GM21619 (cell line): ENCODE measurements around the gene FTL.
"Not testable (repeated sequence)": the region's sequence is repeated elsewhere in the genome, so short reads cannot be mapped to it uniquely, and the experiment has no call there.

ENCODE experiments used
- ATAC-seq: cut with Tn5 transposase; IDR thresholded peaks from one replicate; pipeline ENCODE4 v1.9.1; 2021; ENCODE audit not compliant: unreplicated experiment

Gene FTL

DNA sequence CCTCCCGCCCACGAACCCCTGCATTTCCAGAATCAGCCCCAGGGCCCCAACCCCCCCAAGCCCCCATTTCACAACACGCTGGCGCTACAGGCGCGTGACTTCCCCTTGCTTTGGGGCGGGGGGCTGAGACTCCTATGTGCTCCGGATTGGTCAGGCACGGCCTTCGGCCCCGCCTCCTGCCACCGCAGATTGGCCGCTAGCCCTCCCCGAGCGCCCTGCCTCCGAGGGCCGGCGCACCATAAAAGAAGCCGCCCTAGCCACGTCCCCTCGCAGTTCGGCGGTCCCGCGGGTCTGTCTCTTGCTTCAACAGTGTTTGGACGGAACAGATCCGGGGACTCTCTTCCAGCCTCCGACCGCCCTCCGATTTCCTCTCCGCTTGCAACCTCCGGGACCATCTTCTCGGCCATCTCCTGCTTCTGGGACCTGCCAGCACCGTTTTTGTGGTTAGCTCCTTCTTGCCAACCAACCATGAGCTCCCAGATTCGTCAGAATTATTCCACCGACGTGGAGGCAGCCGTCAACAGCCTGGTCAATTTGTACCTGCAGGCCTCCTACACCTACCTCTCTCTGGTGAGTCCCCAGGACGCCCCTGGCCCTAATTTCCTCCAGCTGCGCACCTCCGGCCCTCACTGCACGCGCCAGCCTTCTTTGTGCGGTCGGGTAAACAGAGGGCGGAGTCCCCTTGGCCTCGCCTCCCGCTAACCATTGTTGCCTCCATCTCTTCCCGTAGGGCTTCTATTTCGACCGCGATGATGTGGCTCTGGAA, at the start of gene FTL:
Gene FTL (plus strand): TSS at position 270 of the 766 bp plus-strand sequence. CDS start 199 bp downstream, at position 469.
- ATAC-seq, result peak; percentile 41

DNA sequence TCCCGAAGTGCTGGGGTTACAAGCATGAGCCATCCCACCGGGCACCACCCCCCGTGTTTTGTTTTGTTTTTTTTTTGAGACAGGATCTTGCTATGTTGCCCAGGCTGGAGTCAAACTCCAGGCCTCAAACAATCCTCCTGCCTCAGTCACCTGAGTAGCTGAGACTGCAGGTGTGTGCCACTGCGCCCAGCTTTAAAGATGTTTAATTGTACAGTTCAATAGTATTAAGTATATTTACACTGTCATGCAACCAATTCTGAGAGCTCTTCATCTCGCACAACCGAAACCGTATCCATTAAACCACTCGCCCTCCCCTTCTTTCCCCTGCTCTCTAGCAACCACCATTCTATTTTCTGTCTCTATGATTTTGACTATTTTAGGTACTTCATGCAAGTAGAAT, 49.4 kb upstream of the FTL start:
- no peak for ATAC-seq

DNA sequence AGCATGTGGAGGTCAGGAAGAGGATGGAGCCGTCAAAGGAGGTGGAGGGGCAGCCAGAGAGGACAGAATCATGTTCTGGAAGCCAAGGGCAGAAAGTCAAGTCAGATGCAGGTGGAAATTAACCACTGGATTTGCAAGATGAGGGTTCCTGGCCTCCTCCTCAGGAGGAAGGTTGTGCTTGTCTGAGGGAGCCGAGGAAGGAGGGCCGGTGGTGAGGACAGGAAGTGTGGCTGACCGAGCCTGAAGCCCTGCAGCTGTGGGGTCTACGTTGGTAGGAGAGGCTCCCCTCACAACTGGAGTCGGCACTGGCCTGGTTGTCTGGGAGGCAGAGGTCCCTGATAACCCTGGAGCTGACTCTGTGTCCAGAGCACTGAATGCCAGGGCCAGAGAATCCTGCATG, 47.0 kb upstream of the FTL start:
- ATAC-seq, result no peak

- no peak for ATAC-seq
Observed at GRCh38 chr19:48918801-48919247, 46.3 kb upstream of the FTL start.

- ATAC-seq, result not testable (repeated sequence)
Observed at GRCh38 chr19:48919271-48919670, 45.8 kb upstream of the FTL start.

- no peak for ATAC-seq
Observed at GRCh38 chr19:48920949-48921348, 44.2 kb upstream of the FTL start.

DNA sequence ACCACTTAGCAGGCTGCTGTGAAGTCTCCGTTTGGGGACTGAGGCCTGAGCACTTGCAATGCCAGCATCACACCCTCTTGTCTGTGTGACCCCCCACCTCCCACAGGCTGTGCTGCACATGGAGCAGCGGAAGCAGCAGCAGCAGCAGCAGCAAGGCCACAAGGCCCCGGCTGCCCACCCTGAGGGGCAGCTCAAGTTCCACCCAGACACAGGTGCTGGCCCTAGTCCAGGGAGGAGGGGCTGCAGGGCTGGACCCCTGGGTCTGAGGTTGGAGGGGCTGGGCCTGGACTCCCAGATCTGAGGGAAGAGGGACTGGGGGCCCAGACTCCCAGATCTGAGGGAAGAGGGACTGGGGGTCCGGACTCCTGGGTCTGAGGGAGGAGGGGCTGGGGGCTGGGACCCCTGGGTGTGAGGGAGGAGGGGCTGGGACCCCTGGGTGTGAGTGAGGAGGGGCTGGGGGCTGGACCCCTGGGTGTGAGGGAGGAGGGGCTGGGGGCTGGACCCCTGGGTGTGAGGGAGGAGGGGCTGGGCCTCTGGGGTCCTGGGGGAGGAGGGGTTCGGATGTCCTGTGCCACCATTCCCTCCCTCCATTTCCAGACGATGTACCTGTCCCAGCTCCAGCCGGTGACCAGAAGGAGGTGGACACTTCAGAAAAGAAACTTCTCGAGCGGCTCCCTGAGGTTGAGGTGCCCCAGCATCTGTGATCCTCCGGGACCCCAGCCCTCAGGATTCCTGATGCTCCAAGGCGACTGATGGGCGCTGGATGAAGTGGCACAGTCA, 43.2 kb upstream of the FTL start:
- ATAC-seq, result no peak

DNA sequence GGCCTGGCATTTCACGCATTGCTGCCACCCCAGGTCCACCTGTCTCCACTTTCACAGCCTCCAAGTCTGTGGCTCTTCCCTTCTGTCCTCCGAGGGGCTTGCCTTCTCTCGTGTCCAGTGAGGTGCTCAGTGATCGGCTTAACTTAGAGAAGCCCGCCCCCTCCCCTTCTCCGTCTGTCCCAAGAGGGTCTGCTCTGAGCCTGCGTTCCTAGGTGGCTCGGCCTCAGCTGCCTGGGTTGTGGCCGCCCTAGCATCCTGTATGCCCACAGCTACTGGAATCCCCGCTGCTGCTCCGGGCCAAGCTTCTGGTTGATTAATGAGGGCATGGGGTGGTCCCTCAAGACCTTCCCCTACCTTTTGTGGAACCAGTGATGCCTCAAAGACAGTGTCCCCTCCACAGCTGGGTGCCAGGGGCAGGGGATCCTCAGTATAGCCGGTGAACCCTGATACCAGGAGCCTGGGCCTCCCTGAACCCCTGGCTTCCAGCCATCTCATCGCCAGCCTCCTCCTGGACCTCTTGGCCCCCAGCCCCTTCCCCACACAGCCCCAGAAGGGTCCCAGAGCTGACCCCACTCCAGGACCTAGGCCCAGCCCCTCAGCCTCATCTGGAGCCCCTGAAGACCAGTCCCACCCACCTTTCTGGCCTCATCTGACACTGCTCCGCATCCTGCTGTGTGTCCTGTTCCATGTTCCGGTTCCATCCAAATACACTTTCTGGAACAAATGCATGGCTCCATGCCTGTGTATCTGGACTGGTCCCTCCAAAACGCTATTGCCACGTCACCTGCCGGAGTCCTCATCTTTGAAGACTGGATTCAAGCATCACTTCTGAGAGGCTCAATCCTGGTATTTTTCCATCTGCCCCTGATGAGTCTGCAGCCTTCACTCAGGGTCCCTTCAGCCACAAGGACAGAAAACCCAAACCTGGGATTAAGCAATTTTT, 42.3 kb upstream of the FTL start:
- ATAC-seq, result no peak

DNA sequence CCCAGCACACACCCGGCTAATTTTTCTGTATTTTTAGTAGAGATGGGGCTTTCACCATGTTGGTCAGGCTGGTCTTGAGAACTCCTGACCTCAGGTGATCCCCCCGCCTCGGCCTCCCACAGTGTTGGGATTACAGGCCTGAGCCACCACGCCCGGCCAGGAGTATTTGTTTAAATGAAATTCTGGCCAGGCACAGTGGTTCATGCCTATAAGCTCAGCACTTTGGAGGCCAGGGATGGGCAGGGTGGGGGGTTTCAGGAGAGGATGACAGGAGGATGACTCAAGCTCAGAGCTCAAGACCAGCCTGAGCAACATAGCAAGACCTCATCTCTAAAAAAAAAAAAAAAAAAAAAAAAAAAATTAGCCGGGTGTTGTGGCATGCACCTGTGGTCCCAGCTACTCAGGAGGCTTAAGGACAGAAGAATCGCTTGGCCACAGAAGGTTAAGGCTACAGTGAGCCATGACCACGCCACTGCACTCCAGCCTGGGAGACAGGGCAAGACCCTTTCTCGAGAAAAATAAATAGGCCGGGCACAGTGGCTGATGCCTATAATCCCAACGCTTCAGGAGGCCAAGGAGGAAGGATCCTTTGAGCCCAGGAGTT, 39.8 kb upstream of the FTL start:
- no peak for ATAC-seq

GRCh38 chr19:48925890-48926289, 39.2 kb upstream of the FTL start:
- not testable (repeated sequence) for ATAC-seq

- no peak for ATAC-seq
Observed at GRCh38 chr19:48926909-48927308, 38.2 kb upstream of the FTL start.

GRCh38 chr19:48927692-48928091, 37.4 kb upstream of the FTL start:
- ATAC-seq, result not testable (repeated sequence)

GRCh38 chr19:48928164-48929025, 36.7 kb upstream of the FTL start:
- ATAC-seq, result no peak

- peak; percentile 69 for ATAC-seq
Observed at GRCh38 chr19:48933382-48933932, 31.7 kb upstream of the FTL start, which contains the start of gene DHDH. DHDH (plus strand) TSS chr19:48933699; CDS start chr19:48933722, 23 bp downstream.

DNA sequence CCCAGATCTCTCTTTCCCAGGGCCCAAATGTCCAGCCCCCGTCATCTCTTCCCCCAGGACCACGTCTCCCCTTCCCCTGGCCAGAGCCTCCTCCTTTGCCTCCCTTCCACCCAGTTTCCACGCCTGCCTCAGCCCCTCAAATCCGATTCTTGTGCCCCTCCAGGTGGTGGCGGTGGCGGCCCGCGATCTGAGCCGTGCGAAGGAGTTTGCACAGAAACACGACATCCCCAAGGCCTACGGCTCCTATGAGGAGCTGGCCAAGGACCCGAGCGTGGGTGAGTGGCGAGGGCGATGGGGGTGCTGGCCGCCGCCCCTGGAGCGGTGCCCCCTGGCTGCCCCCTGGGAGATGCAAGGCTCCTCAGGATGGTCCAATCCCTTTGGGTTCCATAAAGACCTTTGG, 30.3 kb upstream of the FTL start:
- no peak for ATAC-seq

DNA sequence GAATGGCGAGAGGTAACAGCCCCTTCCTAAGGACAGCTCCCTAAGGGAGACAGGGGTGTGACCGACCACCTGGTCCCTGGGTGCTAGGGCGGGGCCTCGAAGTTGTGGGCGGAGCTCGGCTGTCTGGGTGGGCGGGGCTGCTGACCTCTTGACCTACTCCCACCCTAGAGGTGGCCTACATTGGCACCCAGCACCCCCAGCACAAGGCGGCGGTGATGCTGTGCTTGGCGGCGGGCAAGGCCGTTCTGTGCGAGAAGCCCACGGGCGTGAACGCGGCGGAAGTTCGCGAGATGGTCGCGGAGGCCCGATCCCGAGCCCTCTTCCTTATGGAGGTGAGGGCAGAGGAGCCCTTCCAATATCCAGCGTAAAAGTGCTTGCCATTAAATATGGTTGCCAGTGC, 29.2 kb upstream of the FTL start:
- no peak for ATAC-seq

- ATAC-seq, result no peak
Observed at GRCh38 chr19:48938256-48938655, 26.9 kb upstream of the FTL start.

DNA sequence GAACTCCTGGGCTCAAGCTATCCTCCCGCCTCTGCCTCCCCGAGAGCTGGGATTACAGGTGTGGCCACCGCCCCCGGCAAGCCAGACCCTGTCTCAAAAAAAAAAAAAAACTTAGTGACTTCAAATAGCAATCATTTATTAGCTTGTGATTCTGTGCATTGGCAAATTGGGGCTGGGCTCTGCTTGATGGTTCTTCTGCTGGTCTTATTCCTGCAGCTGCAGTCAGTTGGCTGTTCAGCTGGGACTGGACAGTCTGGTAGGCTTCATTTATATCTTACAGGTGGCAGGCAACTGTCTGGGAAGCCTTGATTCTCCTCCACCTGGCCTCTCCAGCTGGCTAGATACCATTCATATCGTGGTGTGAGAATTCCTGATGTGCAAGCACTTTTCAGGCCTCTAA, 24.2 kb upstream of the FTL start:
- no peak for ATAC-seq

- no peak for ATAC-seq
Observed at GRCh38 chr19:48943081-48943480, 22.0 kb upstream of the FTL start.
